Umbilical cord (tissue), 2 donors: Measurements from ENCODE around the gene CLINT1. TPM values are rescaled to one million over a fixed set of nuclear protein-coding genes. Genes with fewer than 3 reads are reported as not detected.
A peak's percentile ranks its signal among the peaks of the same experiment; 100 is the strongest.

ENCODE experiments used
- DNase-seq: peaks from one replicate; pipeline ENCODE4 v3.0.0-alpha.2; 2015; ENCODE audit warnings: low spot score
- total RNA-seq: library from RNA; depleted of rRNA; stranded (reverse); fragments of >200 nt; gene quantifications from one replicate; pipeline ENCODE4 v1.2.3, GENCODE V29; 2014; ENCODE audit warnings: low replicate concordance; ENCODE audit not compliant: insufficient read depth

Gene CLINT1
- total RNA-seq, 1 donor from 2014 or later, result 69.3 TPM

DNA sequence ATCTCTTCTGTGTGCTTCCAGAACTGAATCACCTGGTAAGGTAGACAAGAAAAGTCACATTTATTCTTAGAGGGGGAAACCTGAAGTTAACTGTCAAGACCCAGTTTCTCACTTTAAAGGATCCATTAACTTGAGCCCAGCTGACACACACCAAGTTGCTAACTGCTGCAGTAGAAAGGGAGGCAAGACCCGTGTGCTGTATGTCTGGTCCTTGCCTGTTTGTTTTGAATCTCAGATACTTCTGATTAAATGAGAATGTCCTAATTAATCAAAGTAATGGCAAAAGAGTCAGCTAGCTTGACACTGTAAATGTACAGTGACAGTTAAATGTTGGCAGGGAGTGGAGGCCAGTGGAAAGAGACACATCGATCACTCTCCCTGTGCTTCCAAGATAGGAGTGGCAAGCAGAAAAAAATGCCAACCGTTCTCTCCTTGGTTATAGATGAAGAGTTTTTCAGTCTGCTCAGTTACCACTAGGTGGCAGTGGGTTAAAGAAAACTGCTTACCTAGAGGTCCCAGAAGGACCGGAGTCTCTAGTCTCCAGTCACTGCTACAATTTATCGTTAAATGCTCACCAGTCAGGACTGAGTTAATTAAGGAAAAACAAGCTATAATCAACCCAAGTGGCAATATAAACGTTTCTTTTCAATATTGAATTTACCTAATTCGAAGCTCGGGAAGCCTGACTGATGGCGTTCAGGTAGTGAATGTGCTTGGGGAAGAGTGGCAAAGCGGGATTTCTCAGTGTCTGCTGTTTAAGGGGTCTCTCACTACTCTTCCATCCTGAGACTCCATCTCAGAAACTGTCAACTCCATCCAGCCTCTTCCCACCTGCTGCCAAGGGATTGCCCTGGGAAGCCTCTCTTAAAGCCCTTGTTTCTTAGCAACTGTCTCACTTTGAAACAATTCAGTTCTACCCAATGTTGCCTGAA lies 97.0 kb downstream of the CLINT1 start:
- DNase-seq, result peak; percentile 63

DNA sequence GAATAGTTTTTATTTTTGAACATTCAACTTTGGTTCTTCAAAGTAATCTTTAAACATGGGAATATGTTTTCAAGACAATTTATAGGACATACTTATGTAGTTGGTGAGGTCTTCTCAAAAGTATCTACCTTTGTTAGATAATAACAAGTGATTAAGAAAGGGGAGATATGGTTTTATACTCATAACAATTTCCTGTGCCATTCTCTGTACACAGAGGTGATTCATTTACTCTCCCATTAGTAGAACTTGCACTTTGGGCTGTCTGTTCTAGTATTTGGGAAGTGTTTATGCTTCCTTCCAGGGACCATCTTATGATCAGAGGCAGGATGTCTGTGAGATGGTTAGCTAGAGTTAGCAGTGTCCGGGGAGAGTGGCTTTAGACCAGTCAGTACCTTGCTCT lies 100.2 kb downstream of the CLINT1 start:
- DNase-seq, result no peak

GRCh38 chr5:157756122-157756521 lies 102.8 kb downstream of the CLINT1 start:
- DNase-seq, result no peak

DNA sequence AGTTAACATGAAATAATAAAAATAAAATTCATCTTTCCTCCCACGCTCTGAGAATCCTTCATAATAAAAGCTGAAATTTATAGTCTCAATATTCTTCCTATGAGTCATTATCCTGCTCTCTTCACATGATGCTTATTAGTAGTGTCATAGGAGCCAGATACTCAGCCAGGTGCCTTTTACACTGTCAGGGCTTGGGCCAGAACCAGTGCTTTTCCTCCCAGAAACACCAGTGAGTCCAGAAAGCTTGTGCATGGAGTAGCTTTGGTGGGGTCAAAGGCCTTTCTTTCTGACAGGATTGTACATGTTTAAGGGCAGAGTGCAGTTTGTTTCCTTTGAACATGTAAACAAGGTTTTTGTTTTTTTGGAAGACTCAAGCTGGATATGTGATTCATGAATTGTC lies 108.6 kb downstream of the CLINT1 start:
- no peak for DNase-seq

DNA sequence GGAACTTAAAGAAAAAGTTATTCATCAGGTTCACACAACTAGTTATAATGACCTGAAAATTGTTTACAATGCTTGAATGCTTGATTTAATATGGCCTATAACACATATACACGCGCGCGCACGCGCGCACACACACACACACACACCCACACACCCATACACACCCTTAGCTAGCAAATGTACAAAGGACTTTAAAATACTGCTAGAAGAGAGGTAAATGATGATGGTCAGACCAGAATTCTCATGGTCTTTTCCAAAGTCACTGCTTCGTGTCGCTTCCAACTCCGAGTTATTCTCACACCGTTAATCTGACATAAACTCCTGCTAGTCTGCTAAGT lies 109.5 kb downstream of the CLINT1 start:
- DNase-seq, result no peak

DNA sequence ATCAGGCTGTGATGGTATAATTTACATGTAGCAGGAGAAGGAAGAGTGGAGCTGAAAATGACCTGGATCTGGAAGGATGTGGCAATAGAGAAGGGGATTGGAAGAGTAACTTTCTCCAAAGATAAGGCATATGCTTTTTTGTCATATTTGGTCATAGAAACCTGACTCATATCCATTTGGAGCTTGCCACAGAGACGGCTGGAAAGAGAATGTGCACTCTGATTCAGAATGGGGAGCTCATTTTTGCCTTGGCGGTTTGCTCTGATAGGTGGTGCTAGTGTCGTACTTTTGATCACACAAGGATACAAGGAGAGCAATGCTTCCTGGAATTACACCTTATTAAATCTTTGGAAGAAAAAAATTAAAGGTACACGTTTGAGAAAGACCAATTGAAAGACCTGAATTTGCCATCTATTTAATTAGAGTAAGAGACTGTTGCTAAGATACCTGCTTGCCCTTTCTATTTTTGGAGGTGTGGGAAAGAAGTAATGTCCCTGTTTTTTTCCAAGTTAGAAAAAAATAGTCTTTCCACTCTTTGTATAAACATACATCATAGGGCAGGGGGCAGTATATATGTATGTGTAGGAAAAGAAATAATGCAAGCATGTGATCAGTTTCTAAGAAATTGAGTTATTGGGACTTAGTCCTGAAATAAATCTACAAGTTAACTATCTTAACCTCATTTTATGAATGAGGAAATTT lies 110.0 kb downstream of the CLINT1 start:
- peak; percentile 66 for DNase-seq

GRCh38 chr5:157747766-157748700 lies 110.9 kb downstream of the CLINT1 start:
- no peak for DNase-seq

DNA sequence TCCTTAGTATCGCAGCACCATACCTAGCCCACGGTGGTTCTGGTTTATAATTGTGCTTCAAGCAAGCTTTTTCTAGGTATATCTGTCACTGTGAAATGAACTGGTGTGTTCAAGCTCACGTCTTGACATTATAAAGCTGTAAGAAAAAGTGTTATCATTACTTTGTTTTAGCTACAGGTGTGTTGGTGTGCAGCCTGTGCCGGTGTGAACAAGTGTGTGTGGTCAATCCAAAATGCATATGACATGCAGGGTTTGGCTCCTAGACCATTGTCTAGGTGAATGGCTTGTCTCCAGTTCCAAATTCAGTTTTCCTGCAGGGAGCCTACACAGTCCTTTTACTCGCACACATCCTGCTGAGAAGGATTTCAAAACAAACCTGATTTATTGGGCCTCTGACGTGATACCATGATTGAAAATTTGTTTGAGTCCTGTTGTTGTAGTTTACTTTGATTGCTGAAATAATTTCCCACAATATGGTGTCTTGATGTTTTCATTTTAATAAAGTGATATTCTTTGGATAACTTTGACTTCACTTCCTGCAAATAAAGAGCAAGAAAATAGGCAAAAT lies 111.7 kb downstream of the CLINT1 start:
- DNase-seq, result no peak

GRCh38 chr5:157745041-157745456 lies 113.9 kb downstream of the CLINT1 start:
- no peak for DNase-seq

DNA sequence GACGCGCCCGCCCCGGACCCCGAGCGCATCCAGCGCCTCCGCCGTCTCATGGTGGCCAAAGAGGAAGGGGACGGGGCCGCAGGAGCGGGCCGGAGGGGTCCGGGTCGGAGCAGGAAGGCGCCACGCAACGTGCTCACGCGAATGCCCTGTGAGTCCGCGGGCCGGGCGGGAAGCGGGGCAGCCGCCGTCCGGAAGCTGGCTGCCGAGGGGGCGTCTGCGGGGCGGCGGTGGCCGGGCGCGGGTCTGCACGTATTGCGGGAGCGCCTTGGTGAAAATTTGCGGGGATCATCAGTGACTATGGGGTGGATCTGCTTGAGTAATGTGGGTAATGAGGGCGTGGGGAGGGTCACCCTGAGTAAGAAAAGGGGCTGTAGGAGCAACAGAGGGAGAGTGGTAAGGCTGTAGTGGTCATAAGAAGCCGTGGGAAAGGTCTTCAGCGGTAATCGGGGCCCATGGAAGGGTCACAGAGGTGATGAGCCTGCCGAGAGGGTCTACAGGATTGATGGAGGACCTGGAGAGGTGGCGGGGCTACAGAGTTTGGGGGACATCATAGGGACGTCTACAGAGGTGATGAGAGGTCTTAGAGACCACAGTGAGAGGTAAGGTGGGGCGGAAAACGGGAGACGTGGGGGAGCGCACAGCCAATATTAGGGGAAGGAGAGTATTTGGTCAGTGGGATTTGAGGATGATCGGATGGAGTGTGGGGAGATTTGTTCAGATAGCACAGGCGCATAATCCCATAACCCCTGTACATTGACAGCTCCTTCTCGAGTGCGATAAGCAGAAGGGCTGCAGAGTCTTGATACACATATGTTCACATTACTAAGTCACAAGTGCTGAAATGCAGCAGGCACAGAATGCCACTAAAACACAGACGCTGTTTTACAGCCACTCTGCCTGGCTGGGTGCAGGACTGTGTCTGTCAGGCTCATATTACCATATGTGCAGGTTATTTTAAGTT lies 114.6 kb downstream of the CLINT1 start:
- DNase-seq, result no peak

- peak; percentile 89 for DNase-seq
These were observed 115.5 kb downstream of the CLINT1 start, which contains the start of gene LSM11 for GRCh38 chr5:157743163-157744050. Gene LSM11 (plus strand): TSS chr5:157743712. CDS start chr5:157743751, 39 bp downstream.

DNA sequence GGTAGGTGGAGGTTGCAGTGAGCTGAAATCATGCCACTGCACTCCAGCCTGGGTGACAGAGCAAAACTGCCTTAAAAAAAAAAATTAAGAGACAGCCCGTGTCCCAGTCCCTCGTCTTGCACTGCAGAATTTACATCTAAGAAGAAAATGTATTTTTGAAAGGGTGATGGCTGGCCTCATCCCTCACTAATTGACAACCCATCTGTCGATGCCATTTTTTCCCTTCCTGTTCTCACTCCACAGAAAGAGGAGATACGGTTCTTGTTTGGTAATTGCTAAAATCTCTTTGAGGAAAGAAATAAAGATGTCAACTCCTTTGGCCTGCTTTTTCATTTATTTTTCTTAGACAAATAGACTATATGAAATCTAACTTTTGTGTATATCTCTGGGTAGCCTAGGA lies 117.8 kb downstream of the CLINT1 start:
- no peak for DNase-seq

GRCh38 chr5:157740229-157740610 lies 118.7 kb downstream of the CLINT1 start:
- no peak for DNase-seq

DNA sequence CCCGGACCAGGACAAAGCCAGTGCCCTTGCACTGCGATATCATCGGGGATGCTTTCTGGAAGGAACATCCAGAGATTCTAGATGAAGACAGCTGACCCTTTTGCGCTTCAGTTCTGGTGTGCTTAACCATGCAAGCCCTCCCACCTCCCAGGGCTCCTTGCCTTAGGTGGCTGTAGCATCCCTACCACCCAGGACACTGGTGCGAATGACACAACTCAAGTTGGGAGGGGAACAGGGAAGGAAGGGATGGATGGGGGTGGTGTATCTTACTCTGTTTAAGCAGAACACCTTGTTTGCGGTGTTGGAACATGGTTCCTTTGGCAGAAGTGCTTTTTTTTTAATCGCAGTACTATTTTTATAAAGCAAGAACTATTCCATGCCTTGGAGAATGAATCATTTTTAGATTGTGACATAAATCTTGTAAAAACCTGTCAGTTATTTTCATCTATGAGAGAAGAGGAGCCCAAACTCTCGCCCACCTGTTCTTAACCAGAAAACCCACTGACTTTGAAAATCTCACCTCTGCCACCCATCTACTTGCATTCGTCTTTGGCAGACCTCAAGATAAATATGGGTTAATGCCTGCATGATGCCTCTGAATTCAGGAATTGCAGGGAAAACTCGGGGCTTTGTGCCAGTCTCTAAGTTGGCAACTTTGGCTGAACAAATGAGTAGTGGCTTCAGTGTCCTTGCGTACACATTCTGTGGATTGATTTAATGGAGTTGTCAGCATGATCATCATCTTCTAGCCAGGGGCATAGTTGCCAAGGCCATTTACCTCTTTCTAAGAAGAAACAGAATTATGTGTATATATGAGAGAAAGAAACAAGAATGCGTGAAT lies 119.3 kb downstream of the CLINT1 start:
- no peak for DNase-seq

GRCh38 chr5:157735991-157736390 lies 123.0 kb downstream of the CLINT1 start:
- no peak for DNase-seq
